GM12872 (cell line): ENCODE results near the gene BPGM.

Experiments used
- CTCF ChIP-seq: IDR thresholded peaks from 3 replicates; pipeline ENCODE4 v1.5.1; 2011; ENCODE audit warnings: low read depth, mild to moderate bottlenecking, low read length, moderate library complexity; ENCODE audit not compliant: insufficient read depth

Gene BPGM

DNA sequence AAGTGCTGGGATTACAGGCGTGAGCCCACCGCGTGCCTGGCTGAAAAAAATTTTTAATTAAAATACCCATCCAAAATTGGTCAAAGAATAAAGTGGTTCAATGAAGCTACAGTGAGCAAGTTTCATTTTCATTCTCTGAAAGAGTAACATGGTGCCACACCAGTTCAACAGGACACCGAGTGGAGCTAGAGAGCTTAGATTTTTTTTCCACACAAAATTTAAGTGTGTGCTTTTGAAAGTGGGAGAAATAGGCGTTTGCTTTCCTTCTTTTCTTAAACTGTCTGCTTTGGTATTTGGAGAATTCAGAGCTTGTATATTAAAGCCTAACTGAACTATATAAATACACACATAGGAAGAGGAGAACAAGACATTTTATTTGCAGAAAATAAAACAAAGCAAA lies 43.4 kb downstream of the BPGM start:
- TF ChIP-seq CTCF, result no peak

GRCh38 chr7:134690614-134691504 lies 44.2 kb downstream of the BPGM start:
- TF ChIP-seq CTCF, result no peak

GRCh38 chr7:134691546-134692343 lies 45.1 kb downstream of the BPGM start:
- TF ChIP-seq CTCF, result no peak

DNA sequence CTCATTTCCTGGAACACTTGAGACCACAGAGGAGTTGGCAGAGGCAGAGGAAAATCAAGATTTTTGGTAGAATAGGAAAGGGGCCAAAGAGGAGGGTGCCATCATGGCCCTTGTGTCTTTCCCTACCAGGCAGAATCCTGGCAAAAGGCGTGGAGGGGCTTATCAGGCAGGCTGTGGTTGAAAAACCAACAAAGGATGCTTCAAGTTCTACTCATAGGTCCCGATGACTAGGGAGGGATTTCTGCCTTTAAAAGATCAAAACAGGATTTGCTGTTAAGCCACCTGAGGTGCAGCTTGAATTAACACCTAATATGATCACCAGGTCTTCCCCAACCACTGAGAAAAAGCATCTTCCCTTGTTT lies 45.7 kb downstream of the BPGM start:
- TF ChIP-seq CTCF, result no peak

- TF ChIP-seq CTCF, result no peak
These were observed 46.6 kb downstream of the BPGM start for GRCh38 chr7:134693256-134693655.

DNA sequence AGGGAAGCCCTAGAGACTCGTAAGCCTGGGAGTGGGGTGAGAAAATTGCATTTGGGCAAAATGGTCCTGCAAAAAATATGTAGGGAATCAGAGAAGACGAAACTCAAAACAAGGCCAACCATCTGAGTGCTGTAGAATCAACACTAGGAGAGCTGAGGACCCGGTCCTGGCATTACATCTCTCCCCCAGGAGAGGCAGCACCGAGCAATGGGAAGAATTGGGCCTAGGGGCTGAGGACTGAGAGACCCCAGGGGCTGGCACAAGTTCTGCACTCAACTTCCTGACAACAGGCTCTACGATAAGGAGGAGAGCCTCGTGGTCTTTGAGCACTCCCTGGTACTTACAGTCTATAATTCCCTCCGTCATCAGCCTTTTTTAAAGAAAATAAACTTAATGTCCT lies 47.6 kb downstream of the BPGM start:
- peak; percentile 59 for TF ChIP-seq CTCF

DNA sequence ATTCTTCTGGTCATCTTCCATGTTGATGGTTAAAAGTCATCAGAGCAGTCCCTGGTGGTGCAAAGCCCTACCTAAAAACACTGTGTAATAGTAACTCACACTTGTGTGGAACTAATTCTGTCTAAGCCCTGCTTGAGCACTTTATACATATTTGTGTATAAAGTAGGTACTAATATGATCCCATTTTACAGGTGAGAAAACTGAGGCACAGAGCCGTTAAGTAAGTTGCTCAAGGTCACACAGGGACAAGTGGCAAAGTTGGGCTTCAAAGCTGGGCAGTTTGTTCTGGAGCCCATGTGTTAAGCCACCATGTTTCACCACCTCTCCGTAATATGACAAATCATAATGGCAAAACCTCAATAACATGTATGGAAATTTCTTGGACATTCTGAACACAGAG lies 48.1 kb downstream of the BPGM start:
- TF ChIP-seq CTCF, result no peak
